ENCODE results near the gene PAFAH1B1. TPM values are rescaled to one million over a fixed set of nuclear protein-coding genes. Genes with fewer than 3 reads are reported as not detected.

The PAFAH1B1 gene
- total RNA-seq, 1 donor from 2014 or later: 130 TPM

DNA sequence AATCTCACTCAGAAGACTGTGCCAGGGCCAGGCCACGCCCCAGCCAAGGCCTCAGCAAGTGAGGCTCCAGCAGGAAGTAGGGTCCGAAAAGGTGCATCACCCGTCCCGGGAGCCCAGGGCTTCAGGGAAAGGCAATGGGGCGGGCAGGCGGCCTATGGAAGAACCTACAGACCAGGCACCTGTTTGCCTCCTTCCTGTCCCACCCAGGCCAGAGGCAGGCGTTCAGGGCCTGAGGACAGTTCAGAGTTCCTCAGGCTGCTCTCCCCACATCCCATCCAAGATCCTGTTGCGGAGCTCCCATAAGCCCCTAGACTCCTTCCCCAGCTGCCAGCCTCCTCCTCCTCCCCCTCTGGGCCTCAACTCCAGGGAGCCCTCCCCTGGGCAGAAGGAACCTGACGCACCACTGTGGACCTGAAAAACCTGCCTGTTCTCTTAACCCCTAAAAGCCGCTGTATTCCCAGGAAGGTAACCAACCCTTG is 115.8 kb downstream of the PAFAH1B1 start:
- peak overlapping the region; percentile 91 for H3K4me3 Mint-ChIP-seq

GRCh38 chr17:2710071-2710802 is 116.8 kb downstream of the PAFAH1B1 start:
- Mint-ChIP-seq H3K36me3 (ENCODE audit: low read depth) (no peaks in the 10 kb centered on the region), H3K27me3 (ENCODE audit: low read depth) (no peaks in the 10 kb centered on the region), H3K4me1 (peaks cover 35% of the 10 kb centered on the region), H3K9me3 (no peaks in the 10 kb centered on the region), H3K4me3 (peak overlapping the region; percentile 91), H3K27ac (ENCODE audit: unreplicated experiment) (peak overlapping the region; percentile 57)
- DNase-seq (ENCODE audit: low read depth, low spot score): no peak
- no peak for TF ChIP-seq CTCF (conservative IDR thresholded peaks at IDR 0.05)

More for the DNA sequence above, 115.8 kb downstream of the PAFAH1B1 start:
- peak overlapping the region; percentile 12 for H3K27ac Mint-ChIP-seq (ENCODE audit: unreplicated experiment)
- H3K9me3 Mint-ChIP-seq: no peaks in the 10 kb centered on the region
- no peaks in the 10 kb centered on the region for H3K36me3 Mint-ChIP-seq (ENCODE audit: low read depth)
- H3K27me3 Mint-ChIP-seq (ENCODE audit: low read depth): no peaks in the 10 kb centered on the region
- H3K4me1 Mint-ChIP-seq: peaks cover 36% of the 10 kb centered on the region
- TF ChIP-seq CTCF (conservative IDR thresholded peaks at IDR 0.05): no peak
- no peak for DNase-seq (ENCODE audit: low read depth, low spot score)

- Mint-ChIP-seq H3K27me3 (ENCODE audit: low read depth) (no peaks in the 10 kb centered on the region), H3K4me1 (peaks cover 30% of the 10 kb centered on the region), H3K9me3 (no peaks in the 10 kb centered on the region), H3K4me3 (peak overlapping the region; percentile 91), H3K27ac (ENCODE audit: unreplicated experiment) (peak overlapping the region; percentile 67), H3K36me3 (ENCODE audit: low read depth) (no peaks in the 10 kb centered on the region)
- TF ChIP-seq CTCF (conservative IDR thresholded peaks at IDR 0.05): no peak
- DNase-seq (ENCODE audit: low read depth, low spot score): no peak
Measured at GRCh38 chr17:2710803-2711607, 117.6 kb downstream of the PAFAH1B1 start.

DNA sequence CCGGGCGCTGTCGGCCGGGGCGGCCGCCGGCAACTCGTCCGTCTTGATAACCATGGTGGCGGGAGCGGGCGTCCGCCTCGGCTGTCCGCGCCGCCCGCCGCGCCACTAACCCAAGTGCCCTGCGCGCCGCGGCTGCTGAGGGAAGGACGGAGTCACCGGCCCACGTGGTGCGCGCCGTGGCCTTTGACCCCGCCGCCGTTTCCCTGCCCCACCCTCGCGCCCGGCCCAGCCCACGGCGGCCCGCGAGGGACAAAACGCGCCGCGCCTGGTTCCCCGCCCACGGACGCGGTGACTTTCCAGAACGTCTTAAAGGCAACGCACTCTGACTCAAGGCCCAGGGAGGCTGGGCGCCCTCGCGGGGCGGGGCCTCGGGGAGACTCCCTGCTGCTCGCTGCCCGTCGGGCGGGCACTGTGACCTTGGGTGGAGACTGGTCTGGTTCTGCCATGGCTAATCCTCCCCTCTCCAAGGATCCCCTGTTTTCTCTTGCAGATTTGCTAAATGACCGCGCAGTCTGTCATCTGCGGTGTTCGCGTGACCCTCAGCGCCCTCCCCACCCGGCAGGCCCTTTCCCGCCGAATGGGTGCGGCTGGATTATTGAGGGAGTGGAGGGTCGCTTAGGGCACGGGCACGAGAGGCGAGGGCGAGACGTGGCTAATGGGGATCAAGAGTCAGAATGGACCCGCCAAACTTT is 118.3 kb downstream of the PAFAH1B1 start, which contains the start of gene CLUH:
Gene CLUH (minus strand): TSS at position 157 of the 692 bp plus-strand sequence. CDS start 103 bp downstream, at position 54.
- Mint-ChIP-seq H3K4me1 (peaks cover 30% of the 10 kb centered on the region), H3K27me3 (ENCODE audit: low read depth) (no peaks in the 10 kb centered on the region), H3K4me3 (peak within 1 kb of the TSS; percentile 91), H3K36me3 (ENCODE audit: low read depth) (no peaks in the 10 kb centered on the region), H3K27ac (ENCODE audit: unreplicated experiment) (peak within 1 kb of the TSS; percentile 67), H3K9me3 (no peaks in the 10 kb centered on the region)
- no peak for TF ChIP-seq CTCF (conservative IDR thresholded peaks at IDR 0.05)
- peak; percentile 84 for DNase-seq (ENCODE audit: low read depth, low spot score)

All from neural crest cell (in vitro differentiated cells).